GM18868 (cell line): Measurements from ENCODE around the gene IGFBP1.
"Not testable (repeated sequence)": the region's sequence is repeated elsewhere in the genome, so short reads cannot be mapped to it uniquely, and the experiment has no call there.

Source experiments
- ATAC-seq: cut with Tn5 transposase; IDR thresholded peaks from one replicate; pipeline ENCODE4 v1.9.1; 2021; ENCODE audit warnings: mild to moderate bottlenecking, moderate library complexity; ENCODE audit not compliant: unreplicated experiment

IGFBP1 gene

DNA sequence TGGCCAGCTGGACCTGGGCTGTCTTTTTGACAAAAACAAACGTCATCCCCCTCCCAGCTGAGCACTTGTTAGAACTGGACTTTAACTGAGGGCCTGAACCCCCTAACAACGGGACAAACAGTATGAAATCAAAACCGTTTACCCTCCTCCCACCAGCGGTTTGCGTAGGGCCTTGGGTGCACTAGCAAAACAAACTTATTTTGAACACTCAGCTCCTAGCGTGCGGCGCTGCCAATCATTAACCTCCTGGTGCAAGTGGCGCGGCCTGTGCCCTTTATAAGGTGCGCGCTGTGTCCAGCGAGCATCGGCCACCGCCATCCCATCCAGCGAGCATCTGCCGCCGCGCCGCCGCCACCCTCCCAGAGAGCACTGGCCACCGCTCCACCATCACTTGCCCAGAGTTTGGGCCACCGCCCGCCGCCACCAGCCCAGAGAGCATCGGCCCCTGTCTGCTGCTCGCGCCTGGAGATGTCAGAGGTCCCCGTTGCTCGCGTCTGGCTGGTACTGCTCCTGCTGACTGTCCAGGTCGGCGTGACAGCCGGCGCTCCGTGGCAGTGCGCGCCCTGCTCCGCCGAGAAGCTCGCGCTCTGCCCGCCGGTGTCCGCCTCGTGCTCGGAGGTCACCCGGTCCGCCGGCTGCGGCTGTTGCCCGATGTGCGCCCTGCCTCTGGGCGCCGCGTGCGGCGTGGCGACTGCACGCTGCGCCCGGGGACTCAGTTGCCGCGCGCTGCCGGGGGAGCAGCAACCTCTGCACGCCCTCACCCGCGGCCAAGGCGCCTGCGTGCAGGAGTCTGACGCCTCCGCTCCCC, at the start of gene IGFBP1:
TSS of gene IGFBP1 (plus strand) at position 304 of the 808 bp plus-strand sequence. CDS start at position 469, 165 bp downstream.
- no peak for ATAC-seq

- ATAC-seq: not testable (repeated sequence)
These were observed 49.4 kb upstream of the IGFBP1 start for GRCh38 chr7:45838852-45839251.

DNA sequence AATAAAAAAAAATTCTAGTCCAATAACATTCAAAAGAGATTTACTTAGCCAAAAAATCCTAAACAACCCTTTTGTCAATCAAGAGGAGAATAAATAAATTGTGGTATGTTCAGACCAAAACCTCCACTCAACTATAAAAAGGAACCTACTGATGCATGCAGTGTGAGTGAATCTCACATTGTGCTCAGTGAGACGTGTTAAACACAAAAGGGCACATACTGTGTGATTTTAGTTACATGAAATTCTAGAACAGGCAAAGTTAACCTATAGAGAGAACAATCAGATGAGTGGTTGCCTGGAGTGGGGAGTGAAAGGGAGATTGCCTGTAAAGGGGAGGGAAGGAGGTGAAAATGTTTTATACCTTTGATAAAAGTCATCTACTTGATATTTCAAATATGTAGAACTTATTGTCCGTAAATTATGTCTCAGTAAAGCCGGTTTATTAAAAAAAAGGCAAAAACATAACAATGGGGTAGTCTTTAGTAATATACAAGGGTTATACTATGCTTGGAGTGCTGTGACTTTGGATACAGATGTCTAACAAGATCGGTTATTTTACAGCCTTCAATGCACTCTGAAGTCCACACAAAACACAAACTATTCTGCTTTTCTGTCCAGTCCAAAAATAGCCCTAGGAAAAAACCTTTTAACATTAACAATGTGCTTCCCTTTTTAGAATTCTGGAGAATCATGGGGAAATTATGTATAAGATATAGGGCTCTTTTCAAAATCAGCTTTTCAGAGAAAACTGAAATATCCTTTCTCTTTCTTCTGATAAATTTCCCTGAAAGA, 46.2 kb upstream of the IGFBP1 start:
- ATAC-seq: peak; percentile 86

DNA sequence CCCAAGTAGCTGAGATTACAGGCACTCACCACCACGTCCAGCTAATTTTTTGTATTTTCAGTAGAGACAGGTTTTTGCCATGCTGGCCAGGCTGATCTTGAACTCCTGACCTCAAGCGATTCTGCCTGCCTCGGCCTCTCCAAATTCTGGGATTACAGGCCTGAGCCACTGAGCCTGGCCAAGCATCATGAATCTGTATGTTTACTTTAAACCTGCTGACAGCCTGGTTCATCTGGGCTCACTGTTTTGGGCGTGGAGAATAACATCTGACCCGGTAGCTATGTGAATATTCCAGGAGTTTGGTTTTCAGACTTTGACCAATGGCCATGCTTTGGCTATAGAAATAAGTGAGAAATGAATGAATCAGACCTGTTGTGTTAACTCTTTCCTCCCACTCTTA, 41.8 kb upstream of the IGFBP1 start:
- not testable (repeated sequence) for ATAC-seq

DNA sequence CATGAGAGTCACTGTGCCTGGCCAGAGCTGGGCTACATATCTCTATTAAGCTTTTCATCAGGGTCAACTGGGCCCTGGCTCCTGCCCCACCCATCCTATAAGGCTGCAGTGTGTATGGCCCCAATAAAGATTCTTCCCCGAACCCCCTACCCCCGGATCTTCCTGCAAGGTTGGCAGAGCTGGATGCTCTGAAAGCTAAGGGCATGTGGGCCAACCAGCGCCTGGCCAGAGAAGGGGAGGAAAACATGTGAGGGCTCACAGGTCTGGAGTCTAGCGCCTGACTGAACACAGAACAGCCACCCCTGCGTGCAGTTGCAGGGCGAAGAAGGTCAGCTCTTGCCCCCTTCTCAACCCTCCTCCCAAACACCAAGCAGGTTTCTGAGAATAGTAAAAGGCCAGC, 39.6 kb upstream of the IGFBP1 start:
- ATAC-seq: not testable (repeated sequence)

GRCh38 chr7:45852984-45853383, 35.3 kb upstream of the IGFBP1 start:
- ATAC-seq: not testable (repeated sequence)

DNA sequence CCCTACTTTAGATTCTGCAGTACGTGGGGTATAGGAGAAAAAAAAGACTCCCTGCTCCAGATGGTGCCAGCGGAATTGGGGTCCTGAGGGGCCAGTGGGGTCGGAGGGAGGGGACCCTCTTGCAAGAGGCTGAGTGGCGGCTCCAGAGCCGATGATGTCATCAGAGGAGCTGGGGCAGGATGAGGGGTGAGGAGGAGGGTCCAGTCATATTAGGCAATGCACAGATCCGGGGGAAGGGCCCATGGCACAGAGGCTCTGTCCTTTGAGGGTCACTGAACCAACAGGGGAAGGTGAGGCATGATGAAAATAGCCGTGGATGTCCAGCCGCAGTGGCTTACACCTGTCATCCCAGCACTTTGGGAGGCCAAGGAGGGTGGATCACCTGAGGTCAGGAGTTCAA, 34.8 kb upstream of the IGFBP1 start:
- not testable (repeated sequence) for ATAC-seq

GRCh38 chr7:45855680-45856079, 32.6 kb upstream of the IGFBP1 start:
- ATAC-seq: not testable (repeated sequence)

- ATAC-seq: not testable (repeated sequence)
These were observed 31.4 kb upstream of the IGFBP1 start for GRCh38 chr7:45856888-45857287.

DNA sequence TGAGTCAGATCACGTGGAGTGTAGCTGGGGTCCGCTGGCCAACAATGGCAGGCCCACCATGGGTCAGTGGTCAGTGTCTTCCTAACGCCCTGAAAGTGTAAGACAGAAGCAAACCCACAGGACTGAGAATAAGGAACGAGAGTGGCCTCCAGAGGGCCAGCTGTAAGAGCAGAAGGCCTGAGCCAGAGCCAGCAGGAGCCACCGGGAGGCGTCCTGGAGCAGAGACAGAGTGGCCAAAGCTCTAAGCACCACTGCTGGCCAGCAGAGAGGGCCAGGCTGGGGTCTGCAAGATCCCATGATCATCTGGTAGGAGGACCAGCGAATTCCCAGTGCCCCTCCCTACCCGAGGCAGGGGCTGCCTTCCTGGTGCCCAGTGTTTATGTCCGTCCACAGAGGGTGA, 24.6 kb upstream of the IGFBP1 start:
- no peak for ATAC-seq

GRCh38 chr7:45865594-45866410, 22.5 kb upstream of the IGFBP1 start:
- ATAC-seq: no peak

GRCh38 chr7:45867471-45867870, 20.8 kb upstream of the IGFBP1 start:
- no peak for ATAC-seq

- no peak for ATAC-seq
These were observed 18.9 kb upstream of the IGFBP1 start for GRCh38 chr7:45869426-45869825.

- no peak for ATAC-seq
These were observed 15.9 kb upstream of the IGFBP1 start for GRCh38 chr7:45872116-45873034.

- ATAC-seq: no peak
These were observed 15.3 kb upstream of the IGFBP1 start, which contains the start of gene CCDC201 for GRCh38 chr7:45873035-45873354. Gene CCDC201, minus strand, starts transcription at chr7:45873082. Its CDS starts 75 bp downstream, at chr7:45873007.

- no peak for ATAC-seq
These were observed 14.9 kb upstream of the IGFBP1 start for GRCh38 chr7:45873355-45873754.

DNA sequence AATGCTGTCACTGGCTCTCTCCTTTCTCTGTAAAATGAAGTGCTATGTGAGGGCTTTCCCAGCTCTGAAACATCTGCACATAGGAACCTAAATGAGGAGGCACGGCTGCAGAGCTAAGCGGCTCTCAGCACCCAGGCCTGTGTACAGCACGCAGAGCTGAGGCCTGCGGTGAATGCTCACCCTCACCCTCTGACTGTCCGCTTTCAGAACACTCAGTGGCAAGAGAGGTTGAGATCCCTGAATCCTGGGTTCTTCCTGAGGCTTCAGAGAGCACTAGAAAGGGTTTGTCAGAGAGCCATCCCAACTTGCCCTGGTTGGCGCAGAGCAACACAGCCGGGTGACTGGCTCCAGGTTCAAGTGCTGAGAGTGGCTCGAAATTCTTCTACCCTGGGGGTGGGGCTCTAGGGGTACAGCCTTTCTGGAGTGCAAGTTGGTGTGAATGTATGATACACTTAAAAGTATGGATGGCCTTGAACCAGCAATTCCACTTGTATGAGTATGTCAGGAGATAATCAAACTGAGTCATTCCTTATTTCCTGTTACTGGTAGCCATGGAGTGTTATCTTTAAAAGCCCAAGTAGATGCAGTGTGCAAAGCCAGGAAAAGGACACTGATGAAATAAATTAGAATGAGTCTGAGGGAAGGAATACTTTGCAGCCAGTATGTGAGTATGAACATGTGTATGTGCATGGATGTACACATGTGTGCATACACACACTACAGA, 13.7 kb upstream of the IGFBP1 start:
- no peak for ATAC-seq

DNA sequence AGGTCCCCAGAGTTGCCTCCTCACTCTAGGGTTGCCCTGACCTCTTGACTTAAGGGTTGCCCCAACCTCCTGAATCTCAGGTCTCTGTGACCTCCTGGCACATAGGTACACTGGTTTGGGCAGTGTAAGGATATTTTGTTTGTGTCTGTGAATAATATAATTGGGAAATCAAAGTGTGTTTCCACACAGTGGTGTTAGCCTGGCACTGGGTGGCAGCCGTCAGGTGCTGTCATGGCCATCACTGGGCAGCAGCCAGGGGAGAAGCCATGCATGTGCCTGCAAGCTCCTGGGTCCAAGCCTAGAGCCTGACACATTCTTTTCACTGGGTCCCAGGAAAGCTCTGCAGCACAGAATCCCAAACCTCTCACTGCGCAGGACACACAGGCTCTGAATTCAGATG, 11.8 kb upstream of the IGFBP1 start:
- ATAC-seq: no peak

GRCh38 chr7:45878457-45879144, 9.7 kb upstream of the IGFBP1 start:
- no peak for ATAC-seq
